ENCODE results near the gene NUP62.
"Not testable (repeated sequence)": the region's sequence is repeated elsewhere in the genome, so short reads cannot be mapped to it uniquely, and the experiment has no call there.

Gene NUP62, protein sequence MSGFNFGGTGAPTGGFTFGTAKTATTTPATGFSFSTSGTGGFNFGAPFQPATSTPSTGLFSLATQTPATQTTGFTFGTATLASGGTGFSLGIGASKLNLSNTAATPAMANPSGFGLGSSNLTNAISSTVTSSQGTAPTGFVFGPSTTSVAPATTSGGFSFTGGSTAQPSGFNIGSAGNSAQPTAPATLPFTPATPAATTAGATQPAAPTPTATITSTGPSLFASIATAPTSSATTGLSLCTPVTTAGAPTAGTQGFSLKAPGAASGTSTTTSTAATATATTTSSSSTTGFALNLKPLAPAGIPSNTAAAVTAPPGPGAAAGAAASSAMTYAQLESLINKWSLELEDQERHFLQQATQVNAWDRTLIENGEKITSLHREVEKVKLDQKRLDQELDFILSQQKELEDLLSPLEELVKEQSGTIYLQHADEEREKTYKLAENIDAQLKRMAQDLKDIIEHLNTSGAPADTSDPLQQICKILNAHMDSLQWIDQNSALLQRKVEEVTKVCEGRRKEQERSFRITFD

DNA sequence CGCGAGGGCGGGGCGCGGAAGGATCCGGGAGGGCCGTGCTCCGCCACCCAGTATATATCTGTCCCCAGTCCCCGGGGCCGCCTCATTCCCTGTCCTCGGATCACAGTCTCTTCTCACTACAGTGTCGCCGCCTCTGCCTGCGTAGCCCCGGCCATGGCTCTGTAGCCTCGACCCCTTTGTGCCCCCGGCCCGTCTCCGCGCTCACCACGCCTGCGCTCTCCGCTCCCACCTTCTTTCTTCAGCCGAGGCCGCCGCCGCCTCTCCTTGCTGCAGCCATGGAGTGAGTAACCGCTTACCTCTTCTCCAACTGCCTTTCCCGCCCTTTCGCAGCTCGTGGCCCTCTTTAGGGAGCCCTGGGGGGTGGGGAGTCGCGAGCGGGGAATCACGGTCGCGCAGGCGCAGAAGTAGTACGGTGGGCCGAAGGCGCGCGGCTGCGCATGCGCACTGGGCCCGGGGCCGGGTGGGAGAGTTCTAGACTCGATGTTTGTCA lies at the start of gene NUP62, which contains the start of gene ATF5:
Gene NUP62, minus strand, starts transcription at position 384 of the 490 bp plus-strand sequence. CDS start 19,697 bp downstream, outside the sequence.
Gene ATF5, plus strand, starts transcription at position 85 of the 490 bp plus-strand sequence. CDS start 1,646 bp downstream, outside the sequence.
- DNase-seq, result peak; percentile 90

- no peak for DNase-seq
Observed at GRCh38 chr19:49978324-49978723, 49.0 kb upstream of the NUP62 start.

- no peak for DNase-seq
Observed at GRCh38 chr19:49977881-49978280, 48.6 kb upstream of the NUP62 start.

DNA sequence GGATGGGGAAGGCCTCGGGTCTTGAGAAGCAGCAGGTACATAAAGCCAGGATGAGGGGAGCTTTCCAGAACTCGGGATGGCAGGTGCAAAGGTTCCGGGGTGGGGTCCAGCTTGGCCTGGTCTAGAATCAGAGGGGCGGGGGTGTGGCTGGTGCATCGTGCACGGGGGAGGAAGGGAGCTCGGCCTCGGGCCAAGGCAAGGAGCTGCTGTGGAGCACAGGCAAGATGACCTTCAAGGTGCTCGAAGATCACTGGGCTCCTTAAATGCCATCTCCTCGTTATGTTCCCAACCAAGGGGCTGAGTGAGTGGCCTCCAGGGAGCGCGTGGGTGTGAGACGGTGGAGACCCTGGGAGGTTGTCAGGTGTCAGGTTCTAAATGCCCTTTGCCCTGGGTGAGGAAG lies 47.8 kb upstream of the NUP62 start:
- no peak for DNase-seq

GRCh38 chr19:49976496-49976895 lies 47.2 kb upstream of the NUP62 start:
- no peak for DNase-seq

DNA sequence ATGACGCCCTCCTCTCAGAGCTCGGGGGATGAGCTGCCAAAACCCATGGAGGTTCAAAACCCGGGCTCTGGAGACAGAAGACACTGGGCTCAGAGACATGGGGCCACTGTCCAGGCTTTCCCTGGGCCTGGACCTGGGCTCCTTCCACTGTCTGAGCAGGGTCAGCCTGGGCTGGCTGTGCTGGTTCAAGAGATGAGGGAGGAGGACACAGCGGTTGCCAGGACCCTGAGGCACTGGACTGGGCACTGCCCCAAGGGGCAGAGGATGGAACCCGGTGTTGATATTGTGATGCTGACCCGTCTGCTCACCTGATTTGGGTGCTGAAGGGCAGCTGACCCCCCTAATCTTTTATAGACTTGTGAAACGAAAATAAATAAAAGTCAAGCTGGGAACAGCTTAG lies 45.7 kb upstream of the NUP62 start:
- DNase-seq, result no peak

DNA sequence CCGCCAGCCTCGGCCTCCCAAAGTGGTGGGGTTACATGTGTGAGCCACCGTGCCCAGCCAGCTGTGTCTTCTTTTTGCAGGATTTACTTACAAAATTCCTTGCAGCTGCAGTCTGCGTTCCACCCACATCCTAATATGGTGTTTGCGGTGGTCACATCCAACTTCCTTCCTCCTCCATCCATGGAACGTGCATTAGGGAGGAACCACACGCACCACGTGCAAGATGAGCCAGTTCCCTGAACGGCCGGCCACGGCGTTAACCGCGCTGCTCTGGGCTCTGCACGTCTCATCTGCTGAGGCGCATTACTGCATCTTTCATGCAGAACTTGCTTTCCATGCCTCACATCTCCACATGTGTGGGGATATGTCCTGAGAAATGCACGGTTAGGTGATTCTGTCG lies 44.7 kb upstream of the NUP62 start:
- no peak for DNase-seq

- DNase-seq, result no peak
Observed at GRCh38 chr19:49972841-49973240, 43.5 kb upstream of the NUP62 start.

DNA sequence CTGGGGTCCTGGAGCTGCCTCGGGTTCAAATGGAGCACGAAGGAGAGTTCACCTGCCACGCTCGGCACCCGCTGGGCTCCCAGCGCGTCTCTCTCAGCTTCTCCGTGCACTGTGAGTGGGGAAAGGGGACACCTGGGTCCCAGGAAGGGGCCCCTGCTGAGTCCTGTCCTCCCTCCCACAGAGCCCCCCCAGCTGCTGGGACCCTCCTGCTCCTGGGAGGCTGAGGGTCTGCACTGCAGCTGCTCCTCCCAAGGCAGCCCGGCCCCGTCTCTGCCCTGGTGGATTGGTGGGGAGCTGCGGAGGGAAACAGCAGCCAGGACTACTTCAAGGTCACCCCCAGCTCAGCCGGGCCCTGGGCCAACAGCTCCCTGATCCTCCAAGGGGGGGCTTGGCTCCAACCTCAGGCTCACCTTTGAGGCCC lies 42.7 kb upstream of the NUP62 start:
- DNase-seq, result no peak

GRCh38 chr19:49969355-49969754 lies 40.1 kb upstream of the NUP62 start:
- not testable (repeated sequence) for DNase-seq

DNA sequence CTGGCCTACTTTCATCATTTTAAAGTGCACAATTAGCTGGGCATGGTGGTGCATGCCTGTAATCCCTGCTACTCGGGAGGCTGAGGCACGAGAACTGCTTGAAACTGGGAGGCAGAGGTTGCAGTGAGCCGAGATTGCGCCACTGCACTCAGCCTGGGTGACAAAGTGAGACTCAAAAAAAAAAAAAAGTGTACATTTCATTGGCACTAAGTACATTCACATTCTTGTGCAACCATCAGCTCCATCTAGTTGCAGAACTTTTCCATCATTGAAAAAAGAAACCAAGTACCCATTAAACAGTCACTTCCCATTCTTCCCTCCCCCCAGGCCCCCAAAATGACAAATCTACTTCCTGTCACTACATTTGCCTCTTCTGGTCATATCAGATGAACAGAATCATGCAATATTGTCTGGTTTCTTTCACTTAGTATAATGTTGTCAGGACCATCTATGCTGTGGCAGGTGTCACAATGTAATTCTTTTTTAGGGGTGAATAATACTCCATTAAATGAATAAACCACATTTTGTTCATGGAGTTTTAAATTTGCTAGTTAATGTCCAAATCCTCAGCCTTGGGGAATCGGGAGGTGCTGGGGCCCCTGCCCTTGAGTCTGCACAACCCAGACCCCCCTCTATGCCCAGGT lies 39.1 kb upstream of the NUP62 start:
- DNase-seq, result no peak

DNA sequence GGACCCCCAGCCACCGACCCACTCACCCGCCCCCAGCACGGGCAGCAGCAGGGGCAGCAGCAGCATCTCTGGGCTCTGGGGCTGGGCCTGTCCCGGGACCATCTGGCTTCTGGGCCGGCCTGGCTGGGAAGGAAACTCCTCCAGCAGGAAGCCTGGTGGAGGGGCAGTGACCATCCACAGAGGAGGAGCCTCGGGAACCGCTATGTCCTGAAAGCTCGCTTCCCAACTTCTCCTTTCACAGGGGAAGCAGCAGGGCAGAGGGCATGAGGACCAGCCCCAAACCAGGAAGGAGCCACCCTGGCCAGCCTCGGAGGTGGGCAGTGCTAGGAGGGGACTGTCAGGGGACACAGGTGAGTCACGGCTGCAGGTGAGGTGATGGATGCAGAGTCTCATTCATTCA lies 31.7 kb upstream of the NUP62 start, which contains the start of gene SIGLEC11:
Gene SIGLEC11, minus strand, starts transcription at position 193 of the 400 bp plus-strand sequence. Its CDS starts 91 bp downstream, at position 102.
- not testable (repeated sequence) for DNase-seq

DNA sequence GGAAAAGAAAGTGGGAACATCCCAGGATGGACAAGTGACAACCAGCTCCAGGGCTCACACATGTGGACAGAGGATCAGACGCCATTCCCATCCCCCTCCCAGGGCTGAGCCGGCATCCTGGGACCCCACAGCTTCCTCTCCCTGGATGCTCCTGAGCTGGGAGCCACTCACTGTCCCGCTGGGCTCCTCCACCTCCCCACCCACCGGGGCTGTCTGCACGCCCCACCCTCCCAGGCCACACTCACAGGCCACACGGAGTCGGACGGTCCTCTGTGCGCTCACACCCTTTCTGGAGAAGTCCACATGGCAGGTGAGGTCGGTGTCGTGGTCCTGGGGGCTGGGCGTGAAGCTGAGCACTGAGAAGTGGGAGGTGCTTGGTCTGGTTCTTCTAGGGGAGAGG lies 30.6 kb upstream of the NUP62 start:
- DNase-seq, result not testable (repeated sequence)

GRCh38 chr19:49958596-49958995 lies 29.3 kb upstream of the NUP62 start:
- not testable (repeated sequence) for DNase-seq

DNA sequence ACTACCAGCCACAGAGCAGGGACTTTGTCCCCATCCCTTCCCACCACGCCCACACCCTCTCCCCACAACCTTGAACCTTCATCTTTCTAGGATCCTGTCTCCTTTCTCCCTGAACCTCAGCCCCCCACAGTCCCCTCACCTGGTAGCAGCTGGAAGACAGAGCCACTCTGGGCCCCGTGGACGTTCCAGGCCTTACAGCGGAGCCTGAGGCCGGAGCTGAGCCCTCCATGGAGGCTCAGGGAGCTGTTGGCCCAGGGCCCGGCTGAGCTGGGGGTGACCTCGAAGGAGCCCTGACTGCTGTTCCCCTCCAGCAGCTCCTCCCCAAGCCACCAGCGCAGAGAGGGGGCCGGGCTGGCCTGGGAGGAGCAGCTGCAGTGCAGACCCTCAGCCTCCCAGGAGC lies 28.8 kb upstream of the NUP62 start:
- DNase-seq, result not testable (repeated sequence)

GRCh38 chr19:49957262-49957915 lies 28.1 kb upstream of the NUP62 start:
- DNase-seq, result no peak

DNA sequence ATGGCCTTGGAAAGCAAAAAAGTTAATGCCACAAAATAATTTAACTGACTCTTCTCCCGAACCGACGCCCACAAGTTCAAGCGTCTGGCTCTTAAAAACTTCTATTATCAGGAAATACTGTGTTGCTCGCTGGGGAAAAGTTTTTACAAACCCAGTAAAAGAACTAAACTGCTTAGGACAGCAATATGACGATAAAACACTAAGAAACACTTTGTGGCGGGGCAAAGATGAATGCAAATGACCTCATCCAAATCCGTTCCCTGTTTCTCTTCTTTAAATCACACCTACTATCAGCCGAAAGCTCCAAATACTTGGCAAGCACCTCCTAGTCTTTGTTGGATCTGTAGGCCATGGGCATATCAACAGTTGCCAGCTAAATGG lies 26.8 kb upstream of the NUP62 start:
- no peak for DNase-seq

DNA sequence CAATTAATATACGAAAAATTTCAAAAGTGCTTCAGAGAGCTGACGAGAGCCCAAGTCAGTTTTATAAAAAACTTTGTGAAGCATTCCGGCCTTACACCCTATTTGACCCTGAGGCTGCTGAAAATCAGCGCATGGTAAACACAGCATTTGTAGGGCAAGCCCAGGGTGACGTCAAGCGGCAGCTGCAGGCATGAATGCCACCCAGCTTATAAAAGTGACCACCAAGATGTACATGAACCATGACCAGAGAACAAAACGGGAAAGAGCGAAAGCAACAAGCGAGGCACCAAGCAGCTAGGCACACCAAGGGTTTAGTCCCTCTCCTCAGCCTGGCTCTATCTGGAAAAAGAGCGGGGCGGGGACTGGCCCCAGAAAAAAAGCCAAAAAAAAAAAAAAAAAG lies 25.6 kb upstream of the NUP62 start:
- DNase-seq, result no peak

DNA sequence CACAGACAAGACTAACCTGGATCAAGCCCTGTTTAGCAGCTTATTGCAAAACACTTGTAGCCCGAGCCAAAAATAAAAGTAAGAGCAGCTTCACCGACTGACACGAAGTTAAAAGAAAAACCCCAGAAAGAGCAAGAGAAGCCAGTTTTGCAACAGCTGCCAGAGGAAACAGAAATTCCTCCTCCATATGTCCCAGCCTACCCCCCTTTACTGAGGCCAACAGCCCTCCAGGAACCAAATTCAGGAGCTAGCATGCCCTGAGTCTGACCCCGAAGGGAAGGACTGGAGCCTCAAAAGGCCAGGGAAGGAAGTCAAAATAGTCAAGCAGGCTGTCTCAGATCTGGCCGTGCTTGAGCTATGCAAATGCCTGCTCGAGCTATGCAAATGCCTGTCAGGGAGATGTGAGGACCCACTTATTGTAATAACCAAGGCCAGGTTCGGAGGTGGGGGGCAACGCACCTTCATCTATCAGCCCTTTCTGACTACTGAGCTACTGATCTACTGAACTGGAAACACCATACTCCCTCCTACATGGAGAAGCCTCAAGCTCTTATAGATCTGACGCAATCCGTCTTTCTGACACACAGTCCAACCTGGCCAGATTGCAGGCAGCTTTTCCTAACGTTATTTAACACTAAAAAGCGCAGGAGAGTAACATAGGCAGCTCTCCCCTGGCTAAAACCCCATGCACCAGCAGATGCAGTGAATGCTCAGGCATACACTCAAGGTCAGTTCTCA lies 25.0 kb upstream of the NUP62 start:
- no peak for DNase-seq

GRCh38 chr19:49953416-49953815 lies 24.1 kb upstream of the NUP62 start:
- no peak for DNase-seq

- no peak for DNase-seq
Observed at GRCh38 chr19:49952906-49953305, 23.6 kb upstream of the NUP62 start.

DNA sequence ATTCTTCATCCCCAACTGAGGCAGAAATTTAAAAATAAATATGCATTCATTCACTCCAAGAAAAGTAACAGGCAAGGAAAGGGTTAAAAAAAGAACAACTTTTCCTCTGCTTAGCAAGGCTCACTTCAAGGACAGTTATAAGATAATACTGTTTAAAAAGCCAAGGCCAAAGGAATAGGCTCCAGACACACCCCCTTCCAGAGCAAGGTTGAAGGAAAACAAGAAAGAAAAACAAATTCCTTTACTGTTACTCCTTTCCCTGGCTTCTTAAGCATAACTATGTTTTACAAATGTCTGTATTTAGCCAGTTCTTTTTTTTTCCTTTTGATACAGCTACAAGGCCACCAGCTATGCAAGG lies 23.2 kb upstream of the NUP62 start:
- DNase-seq, result no peak

All from activated CD4-positive, alpha-beta T cell treated with anti-CD3 and anti-CD28 coated beads for 1 hour (primary cell).